GM20000 (cell line): ENCODE results near the gene AHSP.
"Not testable (repeated sequence)": the region's sequence is repeated elsewhere in the genome, so short reads cannot be mapped to it uniquely, and the experiment has no call there.

Source experiments
- DNase-seq: peaks from one replicate; pipeline ENCODE4 v3.0.0; 2012; ENCODE audit warnings: low spot score
- CTCF ChIP-seq: IDR thresholded peaks from 2 replicates; pipeline ENCODE4 v1.5.1; 2012; ENCODE audit warnings: mild to moderate bottlenecking, control low read depth; ENCODE audit errors: extremely low read depth, missing control alignments

AHSP gene

GRCh38 chr16:31508706-31509195, 18.9 kb upstream of the AHSP start:
- TF ChIP-seq CTCF: no peak
- DNase-seq: no peak

GRCh38 chr16:31513126-31513525, 14.6 kb upstream of the AHSP start:
- DNase-seq: no peak
- no peak for TF ChIP-seq CTCF

- DNase-seq: no peak
- no peak for TF ChIP-seq CTCF
These were observed 13.8 kb upstream of the AHSP start for GRCh38 chr16:31513884-31514283.

- TF ChIP-seq CTCF: no peak
- DNase-seq: no peak
These were observed 9.8 kb upstream of the AHSP start for GRCh38 chr16:31517800-31518402.

- no peak for TF ChIP-seq CTCF
These were observed 7.8 kb upstream of the AHSP start for GRCh38 chr16:31519759-31520431.

GRCh38 chr16:31521368-31521767, 6.3 kb upstream of the AHSP start:
- DNase-seq: no peak
- TF ChIP-seq CTCF: no peak

More at GRCh38 chr16:31519759-31520431, 7.8 kb upstream of the AHSP start:
- no peak for DNase-seq

GRCh38 chr16:31522071-31522470, 5.6 kb upstream of the AHSP start:
- no peak for TF ChIP-seq CTCF
- no peak for DNase-seq

GRCh38 chr16:31523768-31524167, 3.9 kb upstream of the AHSP start:
- DNase-seq: not testable (repeated sequence)
